GM19328 (cell line): ENCODE measurements around the gene STRA6.

Experiments used
- ATAC-seq: cut with Tn5 transposase; IDR thresholded peaks from one replicate; pipeline ENCODE4 v1.9.1; 2021; ENCODE audit warnings: mild to moderate bottlenecking, moderate library complexity; ENCODE audit not compliant: unreplicated experiment

The STRA6 gene

DNA sequence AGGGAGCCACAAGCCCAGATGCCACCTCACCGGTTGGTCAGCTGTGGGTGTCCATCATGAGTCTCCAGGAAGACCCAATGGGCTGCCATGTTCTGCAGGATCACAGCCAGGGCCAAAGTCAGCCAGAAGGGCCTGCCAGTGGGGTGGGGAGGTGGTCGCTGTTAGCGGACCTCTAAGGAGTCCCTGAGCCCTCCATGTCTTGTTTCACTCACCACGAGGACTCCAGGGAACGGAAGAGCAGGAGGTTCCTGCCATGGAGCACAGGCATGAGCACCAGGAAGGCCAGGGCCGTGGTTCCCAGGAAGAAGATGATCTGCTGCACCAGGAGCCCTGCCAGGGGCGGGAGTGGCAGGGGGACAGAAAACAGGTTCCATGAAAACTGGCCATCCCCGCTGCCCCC, 20.5 kb downstream of the STRA6 start:
- no peak for ATAC-seq

DNA sequence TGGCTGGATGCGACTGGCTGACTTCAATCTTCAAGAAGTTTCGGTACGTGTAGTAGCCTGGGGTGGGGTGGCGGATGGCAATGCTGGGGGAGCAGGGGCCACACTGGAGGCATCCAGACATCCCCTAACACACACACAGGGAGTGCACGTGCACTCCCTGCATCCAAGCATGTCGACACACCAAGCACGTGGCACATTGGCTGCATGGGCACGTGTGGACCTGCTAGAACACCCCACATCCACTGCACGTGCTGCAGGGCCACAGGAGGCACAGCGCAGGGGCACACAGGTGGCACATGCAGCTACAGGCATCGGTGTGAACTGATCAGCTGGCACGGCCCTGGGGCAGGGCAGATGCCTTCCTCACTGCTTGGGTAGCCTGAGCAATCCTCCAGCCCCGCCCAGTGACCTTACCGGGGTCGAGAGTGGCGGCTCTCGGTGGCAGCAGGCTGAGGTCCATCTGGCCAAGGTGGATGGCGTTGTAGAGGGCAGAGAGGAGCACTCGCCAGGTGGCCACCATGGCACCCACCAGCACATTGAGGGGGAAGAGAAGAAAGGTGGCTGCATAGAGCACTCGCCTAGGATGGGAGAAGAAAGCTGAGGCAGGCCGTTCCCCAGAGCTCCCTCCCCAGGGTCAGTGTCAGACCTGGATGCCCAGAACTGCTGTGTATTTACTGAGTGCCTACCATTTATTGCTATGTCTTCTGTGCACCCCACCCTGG, 21.5 kb downstream of the STRA6 start:
- ATAC-seq, result no peak

- no peak for ATAC-seq
These were observed 22.4 kb downstream of the STRA6 start for GRCh38 chr15:74179983-74180880.

DNA sequence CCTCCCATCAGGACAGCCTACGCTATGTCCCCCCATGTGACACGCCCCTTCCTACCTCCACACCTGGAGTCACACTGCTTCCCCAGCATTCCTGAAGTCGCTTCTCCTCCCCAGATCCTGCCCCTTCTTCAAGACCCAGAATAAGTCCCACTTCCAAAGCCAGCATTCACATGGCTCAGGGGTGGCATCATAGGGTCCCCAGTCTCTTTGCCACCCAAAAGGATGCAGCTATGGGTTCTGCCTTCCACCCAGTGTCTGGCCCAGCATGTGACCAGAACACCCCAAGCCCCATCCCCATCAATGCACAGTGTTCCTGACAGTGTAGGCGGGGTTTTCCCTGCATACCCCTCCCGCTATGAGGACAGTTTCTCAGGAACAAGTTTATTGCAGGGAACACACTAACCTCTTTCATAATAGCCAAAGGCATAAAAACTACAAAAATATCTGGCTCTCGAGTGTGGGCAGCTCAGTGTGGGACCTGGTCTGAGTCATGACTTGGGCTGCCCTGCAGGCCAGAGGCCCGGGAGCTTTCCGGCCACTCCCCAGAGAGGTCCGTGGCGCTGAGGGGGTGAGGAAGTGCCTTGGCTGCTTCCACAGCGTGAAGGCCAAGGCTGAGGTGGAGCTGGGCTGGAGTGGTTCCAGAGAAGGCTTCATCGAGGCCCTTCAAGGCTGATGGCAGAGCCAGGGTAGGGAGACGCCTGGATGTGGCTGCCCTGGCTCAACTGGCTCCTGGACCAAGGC, 23.3 kb downstream of the STRA6 start:
- no peak for ATAC-seq

DNA sequence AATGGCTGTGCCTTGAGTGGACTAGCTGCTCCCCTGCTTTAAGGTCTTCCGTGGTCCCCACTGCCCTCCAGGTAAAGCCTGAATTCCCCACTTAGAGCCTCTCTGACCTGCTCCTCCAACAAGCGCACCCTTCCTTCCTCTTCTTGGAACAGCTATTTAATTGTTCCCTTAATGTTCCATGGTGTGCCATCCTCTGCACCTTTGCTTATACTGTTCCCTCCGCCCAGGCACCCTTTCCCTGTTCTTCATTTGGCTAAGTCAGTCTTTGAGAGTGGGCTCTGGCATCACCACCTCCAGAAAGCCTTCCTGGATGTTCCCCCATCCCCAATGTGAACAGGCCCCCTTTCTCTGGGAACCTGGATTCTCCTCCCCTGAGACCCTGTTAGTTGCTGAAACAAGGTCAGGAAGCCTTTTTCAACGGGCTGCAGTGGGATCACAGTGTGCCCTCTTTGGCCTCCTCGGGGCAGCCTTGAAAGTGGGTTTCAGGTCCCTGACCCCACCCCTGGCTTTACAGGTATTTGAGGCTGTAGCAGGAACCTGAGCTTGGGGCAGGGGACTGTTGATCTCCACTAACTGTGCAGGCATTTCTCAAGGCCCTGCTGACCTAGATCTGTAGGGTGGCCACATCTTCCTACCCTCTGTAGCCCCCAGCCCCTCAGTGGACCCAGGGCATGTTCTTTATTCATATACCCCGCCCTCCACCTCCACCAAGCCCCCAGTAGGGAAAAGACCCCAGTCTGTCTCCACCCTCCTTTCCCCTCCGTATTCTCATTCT, 24.1 kb downstream of the STRA6 start:
- no peak for ATAC-seq

- ATAC-seq, result no peak
These were observed 26.0 kb downstream of the STRA6 start for GRCh38 chr15:74176262-74177214.

- ATAC-seq, result no peak
These were observed 27.1 kb downstream of the STRA6 start for GRCh38 chr15:74175271-74176191.

DNA sequence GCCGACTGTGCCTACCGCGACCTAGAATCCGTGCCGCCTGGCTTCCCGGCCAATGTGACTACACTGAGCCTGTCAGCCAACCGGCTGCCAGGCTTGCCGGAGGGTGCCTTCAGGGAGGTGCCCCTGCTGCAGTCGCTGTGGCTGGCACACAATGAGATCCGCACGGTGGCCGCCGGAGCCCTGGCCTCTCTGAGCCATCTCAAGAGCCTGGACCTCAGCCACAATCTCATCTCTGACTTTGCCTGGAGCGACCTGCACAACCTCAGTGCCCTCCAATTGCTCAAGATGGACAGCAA, 27.7 kb downstream of the STRA6 start:
- ATAC-seq, result no peak

DNA sequence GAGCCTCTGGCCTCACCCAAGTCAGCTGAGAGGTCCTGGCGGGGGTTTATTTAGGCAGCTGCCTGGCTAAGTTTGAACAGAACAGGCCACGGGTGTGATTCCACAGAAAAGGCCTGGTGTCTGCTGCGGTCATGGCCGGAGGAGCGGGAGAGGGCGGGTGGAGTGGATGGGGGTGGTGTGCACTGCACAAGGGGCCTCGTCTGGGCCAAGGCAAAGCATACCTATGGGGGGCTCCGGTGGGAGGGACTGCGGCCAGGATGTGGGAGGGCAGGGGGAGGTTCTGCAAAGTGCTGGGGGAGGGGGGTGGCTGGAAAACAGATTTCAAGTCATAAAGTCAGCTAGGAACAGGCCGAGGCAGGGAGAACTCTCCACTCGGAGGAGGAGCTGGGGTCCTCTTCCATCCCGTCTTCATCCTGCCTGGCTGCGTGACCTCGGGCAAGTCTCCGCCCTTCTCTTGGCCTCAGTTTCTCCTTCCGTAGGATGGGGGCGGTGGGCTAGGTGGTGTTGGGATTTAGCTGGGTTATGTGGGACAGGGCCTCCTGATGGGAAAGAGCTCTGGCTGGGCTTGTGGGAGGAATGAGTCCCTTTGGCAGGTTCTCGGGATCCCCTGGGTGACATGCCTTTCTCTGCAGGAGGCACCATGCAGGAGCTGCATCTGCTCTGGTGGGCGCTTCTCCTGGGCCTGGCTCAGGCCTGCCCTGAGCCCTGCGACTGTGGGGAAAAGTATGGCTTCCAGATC, 28.2 kb downstream of the STRA6 start:
- no peak for ATAC-seq

- no peak for ATAC-seq
These were observed 29.0 kb downstream of the STRA6 start, which contains the start of gene ISLR for GRCh38 chr15:74173380-74174218. ISLR (plus strand) TSS chr15:74173710; CDS start chr15:74174859, 1,149 bp downstream.

DNA sequence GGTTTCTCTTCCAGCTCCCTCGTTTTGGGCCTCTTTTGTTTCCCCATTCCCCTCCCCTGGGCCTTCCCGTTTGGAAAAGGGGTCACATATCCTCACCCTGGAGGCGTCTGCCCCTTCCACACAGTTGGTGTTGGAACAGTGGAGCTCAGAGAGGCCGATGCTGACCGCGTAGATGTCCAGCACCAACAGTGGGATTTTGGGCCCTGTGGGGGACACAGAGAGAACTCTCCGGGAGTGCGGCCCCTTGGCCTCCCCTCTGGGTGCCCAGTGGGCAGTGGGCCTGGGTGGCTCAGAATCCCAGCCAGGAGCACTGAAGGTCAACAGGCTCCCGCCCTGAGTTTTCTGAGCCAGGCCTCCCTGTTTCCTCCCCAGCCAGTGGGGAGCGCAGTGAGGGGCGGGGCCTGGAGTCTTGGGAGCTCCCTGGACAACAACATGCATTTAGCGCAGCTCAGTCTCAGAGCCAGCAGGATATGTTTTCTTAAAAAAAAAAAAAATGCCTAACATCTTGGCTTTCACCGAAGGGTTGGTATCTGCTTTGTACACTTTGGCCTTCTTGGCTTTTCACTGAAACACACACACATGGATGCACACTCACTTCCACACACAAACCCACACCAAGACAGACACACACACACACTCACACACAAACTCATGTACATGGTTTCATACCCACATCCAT, 29.7 kb downstream of the STRA6 start:
- ATAC-seq, result no peak

GRCh38 chr15:74171965-74172541, 30.5 kb downstream of the STRA6 start:
- ATAC-seq, result no peak

DNA sequence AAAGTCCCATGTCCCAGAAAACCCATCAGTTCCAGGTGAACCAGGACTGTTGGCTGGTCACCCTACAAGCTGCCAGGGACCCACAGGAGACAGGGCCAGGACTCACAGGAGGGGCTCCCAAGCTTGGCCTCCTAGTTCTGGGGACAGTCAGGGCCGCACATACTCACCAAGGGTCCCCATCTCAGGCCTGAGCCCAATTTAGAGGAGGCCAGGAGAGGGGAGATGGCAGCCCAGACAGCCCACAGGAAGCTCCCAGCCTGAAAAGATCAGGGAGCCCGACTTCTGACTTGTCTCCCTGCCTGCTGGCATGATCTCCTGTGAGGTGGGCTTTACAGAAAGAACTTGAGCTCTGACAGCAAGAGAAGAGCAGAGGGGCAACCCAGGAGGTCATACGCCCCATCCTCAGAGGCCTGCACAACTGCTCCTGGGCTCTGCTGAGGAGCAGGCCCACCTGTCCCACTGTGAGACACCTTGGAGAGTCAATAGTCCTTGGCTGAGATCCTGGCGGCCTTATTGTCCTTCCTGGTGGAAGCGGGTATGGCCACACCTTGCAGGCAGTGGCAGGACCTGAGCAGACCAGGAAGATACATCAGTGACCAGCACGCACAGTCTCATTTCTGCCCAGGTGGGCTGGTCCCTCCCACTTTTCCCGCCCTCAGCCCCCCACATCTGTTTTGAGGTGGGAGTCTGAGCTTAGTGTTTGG, 31.6 kb downstream of the STRA6 start:
- no peak for ATAC-seq

DNA sequence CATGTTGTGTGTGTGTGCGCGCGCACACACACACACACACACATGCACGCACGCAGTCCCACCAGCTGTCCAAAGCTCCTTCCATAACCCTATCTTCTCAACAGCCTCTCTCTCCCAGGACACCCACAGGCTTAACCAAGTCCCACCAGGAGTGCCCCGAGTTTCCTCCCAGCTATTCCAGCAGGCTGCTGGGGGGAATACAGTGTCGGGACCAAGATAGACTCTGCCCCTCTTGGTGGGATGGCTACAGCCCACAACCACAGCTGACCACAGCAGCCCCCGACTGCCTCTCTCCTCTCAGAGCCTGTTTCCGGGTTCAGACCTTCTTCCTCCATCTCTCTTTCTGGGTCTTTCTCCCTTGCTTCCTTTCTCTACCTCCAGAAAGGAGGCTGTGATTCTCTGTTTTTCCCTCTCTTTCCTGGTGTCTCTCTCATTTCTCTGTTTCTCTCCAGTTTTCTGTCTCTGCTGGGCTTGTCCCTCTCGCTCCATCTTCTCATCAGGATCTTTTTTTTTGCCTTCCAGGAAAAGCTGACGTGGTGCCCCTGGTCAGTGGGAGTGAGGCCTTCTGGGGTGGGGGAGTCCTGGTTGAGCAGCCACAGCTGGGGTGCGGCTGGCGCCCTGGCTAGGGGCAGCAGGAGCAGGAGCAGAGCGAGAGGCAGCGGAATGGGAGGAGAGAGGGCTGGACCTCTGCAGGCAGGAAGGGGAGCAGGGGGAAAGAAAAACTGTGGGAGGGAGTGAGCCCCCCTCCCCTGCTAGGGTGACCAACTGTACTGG, 32.3 kb downstream of the STRA6 start:
- no peak for ATAC-seq

GRCh38 chr15:74168711-74169126, 33.9 kb downstream of the STRA6 start:
- no peak for ATAC-seq
